Loucy (cell line): ENCODE measurements around the gene CELF2.

Experiments
- CTCF ChIP-seq: fragments of 200-600 bp; sonication (generic); conservative IDR thresholded peaks from 2 replicates; pipeline ENCODE4 v1.5.1; 2014; ENCODE audit warnings: mild to moderate bottlenecking, antibody characterized with exemption, low read length
- EZH2phosphoT487 ChIP-seq: fragments of 200-600 bp; IDR thresholded peaks from 2 replicates; pipeline ENCODE4 v1.6.1; 2018; ENCODE audit warnings: antibody characterized with exemption, mild to moderate bottlenecking, moderate library complexity, borderline replicate concordance

GRCh38 chr10:11307004-11307403 is 289.3 kb downstream of the CELF2 start:
- TF ChIP-seq CTCF (no peak), EZH2phosphoT487 (no peak)
